Cardiac fibroblast (primary cell): ENCODE results near the gene KLK4.

Experiments
- DNase-seq, 2 donors: peaks; one replicate each; pipeline versions ENCODE4 v3.0.0 to v3.0.0-alpha.2; 2010; ENCODE audit warnings: low read depth in 2 of 2
- H3K4me3 ChIP-seq, 2 donors: replicated peaks in 1 of 2; 1 replicate in 1 of 2; 2 replicates in 1 of 2; pipeline ENCODE4 v1.5.1; 2011; ENCODE audit warnings: low read depth in 2 of 2, low read length in 2 of 2, mild to moderate bottlenecking in 2 of 2, moderate library complexity in 1 of 2
- TF ChIP-seq, protein P1 (sequence below): IDR thresholded peaks from one replicate; pipeline ENCODE4 v1.5.1; 2011; ENCODE audit warnings: low read depth, mild to moderate bottlenecking, low read length, inconsistent platforms

KLK4 gene

DNA sequence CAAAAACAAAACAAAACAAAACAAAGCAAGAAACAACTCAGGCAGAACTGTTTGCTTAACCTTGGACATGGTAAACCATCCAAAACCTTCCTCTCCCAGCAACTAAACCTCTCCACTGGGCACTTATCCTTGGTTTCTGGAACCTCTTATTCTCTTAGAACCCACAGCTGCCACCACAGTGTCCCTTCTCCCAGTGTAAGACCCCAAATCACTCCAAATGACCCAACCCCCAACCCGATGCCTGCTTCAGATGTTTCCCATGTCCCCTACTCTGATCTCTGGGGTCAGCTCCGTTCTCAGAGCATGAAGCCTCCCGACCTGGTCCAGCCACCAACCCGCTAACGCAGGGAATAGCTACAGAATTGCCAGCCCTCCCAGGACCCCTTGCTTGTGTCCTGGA is 37.0 kb downstream of the KLK4 start:
- DNase-seq, result no peak
- no peak overlapping the region for H3K4me3 ChIP-seq
- TF ChIP-seq, protein P1, sequence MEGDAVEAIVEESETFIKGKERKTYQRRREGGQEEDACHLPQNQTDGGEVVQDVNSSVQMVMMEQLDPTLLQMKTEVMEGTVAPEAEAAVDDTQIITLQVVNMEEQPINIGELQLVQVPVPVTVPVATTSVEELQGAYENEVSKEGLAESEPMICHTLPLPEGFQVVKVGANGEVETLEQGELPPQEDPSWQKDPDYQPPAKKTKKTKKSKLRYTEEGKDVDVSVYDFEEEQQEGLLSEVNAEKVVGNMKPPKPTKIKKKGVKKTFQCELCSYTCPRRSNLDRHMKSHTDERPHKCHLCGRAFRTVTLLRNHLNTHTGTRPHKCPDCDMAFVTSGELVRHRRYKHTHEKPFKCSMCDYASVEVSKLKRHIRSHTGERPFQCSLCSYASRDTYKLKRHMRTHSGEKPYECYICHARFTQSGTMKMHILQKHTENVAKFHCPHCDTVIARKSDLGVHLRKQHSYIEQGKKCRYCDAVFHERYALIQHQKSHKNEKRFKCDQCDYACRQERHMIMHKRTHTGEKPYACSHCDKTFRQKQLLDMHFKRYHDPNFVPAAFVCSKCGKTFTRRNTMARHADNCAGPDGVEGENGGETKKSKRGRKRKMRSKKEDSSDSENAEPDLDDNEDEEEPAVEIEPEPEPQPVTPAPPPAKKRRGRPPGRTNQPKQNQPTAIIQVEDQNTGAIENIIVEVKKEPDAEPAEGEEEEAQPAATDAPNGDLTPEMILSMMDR, result no peak

DNA sequence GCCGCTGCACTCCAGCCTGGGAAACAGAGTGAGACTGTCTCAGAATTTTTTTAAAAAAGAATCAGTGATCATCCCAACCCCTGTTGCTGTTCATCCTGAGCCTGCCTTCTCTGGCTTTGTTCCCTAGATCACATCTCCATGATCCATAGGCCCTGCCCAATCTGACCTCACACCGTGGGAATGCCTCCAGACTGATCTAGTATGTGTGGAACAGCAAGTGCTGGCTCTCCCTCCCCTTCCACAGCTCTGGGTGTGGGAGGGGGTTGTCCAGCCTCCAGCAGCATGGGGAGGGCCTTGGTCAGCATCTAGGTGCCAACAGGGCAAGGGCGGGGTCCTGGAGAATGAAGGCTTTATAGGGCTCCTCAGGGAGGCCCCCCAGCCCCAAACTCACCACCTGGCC is 38.1 kb downstream of the KLK4 start, which contains the start of gene KLK2:
KLK2 (plus strand) TSS at position 384 of the 400 bp plus-strand sequence. CDS start 35 bp downstream, outside the sequence.
- H3K4me3 ChIP-seq, result no peak within 1 kb of the TSS
- DNase-seq, result no peak
- TF ChIP-seq, protein P1, result no peak

GRCh38 chr19:50870417-50871089 is 40.6 kb downstream of the KLK4 start:
- TF ChIP-seq, protein P1, result peak; percentile 18
- H3K4me3 ChIP-seq, result no peak overlapping the region
- DNase-seq, result peak; percentile 3 to 28

DNA sequence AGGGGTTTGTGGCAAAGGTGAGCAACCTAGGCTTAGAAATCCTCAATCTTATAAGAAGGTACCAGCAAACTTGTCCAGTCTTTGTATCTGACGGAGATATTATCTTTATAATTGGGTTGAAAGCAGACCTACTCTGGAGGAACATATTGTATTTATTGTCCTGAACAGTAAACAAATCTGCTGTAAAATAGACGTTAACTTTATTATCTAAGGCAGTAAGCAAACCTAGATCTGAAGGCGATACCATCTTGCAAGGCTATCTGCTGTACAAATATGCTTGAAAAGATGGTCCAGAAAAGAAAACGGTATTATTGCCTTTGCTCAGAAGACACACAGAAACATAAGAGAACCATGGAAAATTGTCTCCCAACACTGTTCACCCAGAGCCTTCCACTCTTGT is 41.7 kb downstream of the KLK4 start:
- TF ChIP-seq, protein P1, result no peak
- no peak overlapping the region for H3K4me3 ChIP-seq
- DNase-seq, result no peak

DNA sequence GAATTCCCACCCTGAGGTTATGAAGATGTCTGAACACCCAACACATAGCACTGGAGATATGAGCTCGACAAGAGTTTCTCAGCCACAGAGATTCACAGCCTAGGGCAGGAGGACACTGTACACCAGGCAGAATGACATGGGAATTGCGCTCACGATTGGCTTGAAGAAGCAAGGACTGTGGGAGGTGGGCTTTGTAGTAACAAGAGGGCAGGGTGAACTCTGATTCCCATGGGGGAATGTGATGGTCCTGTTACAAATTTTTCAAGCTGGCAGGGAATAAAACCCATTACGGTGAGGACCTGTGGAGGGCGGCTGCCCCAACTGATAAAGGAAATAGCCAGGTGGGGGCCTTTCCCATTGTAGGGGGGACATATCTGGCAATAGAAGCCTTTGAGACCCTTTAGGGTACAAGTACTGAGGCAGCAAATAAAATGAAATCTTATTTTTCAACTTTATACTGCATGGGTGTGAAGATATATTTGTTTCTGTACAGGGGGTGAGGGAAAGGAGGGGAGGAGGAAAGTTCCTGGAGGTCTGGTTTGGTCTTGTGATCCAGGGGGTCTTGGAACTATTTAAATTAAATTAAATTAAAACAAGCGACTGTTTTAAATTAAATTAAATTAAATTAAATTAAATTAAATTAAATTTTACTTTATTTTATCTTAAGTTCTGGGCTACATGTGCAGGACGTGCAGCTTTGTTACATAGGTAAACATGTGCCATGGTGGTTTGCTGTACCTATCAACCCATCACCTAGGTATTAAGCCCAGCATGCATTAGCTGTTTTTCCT is 49.5 kb downstream of the KLK4 start:
- H3K4me3 ChIP-seq, result no peak overlapping the region
- no peak for DNase-seq
- TF ChIP-seq, protein P1, result no peak

DNA sequence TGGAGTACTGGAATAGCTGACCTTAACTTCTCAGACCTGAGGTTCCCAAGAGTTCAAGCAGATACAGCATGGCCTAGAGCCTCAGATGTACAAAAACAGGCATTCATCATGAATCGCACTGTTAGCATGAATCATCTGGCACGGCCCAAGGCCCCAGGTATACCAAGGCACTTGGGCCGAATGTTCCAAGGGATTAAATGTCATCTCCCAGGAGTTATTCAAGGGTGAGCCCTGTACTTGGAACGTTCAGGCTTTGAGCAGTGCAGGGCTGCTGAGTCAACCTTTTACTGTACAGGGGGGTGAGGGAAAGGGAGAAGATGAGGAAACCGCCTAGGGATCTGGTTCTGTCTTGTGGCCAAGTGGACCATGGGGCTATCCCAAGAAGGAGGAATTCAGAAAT is 50.2 kb downstream of the KLK4 start:
- H3K4me3 ChIP-seq, result no peak overlapping the region
- TF ChIP-seq, protein P1, result no peak
- DNase-seq, result no peak
